GM06990 (cell line): ENCODE results near the gene TARBP2.

Source experiments
- DNase-seq: peaks from one replicate; pipeline ENCODE4 v3.0.0-alpha.2; 2011; ENCODE audit not compliant: insufficient read length; ENCODE audit errors: extremely low read depth
- H3K27me3 ChIP-seq: replicated peaks from 2 replicates; pipeline ENCODE4 v1.6.0; 2011; ENCODE audit warnings: low read length; ENCODE audit not compliant: control insufficient read depth, insufficient read depth
- H3K36me3 ChIP-seq: 2 replicates; pipeline ENCODE4 v1.5.1; 2011; ENCODE audit warnings: low read length; ENCODE audit not compliant: control insufficient read depth, insufficient read depth
- H3K4me3 ChIP-seq: replicated peaks from 2 replicates; pipeline ENCODE4 v1.5.1; 2011; ENCODE audit warnings: low read depth, mild to moderate bottlenecking, control low read depth, low read length
- CTCF ChIP-seq: IDR thresholded peaks from 2 replicates; pipeline ENCODE4 v1.5.1; 2011; ENCODE audit warnings: low read length, control low read depth, mild to moderate bottlenecking, inconsistent platforms; ENCODE audit not compliant: insufficient read depth, poor library complexity, severe bottlenecking

TARBP2 gene

GRCh38 chr12:53532021-53532420, 30.9 kb downstream of the TARBP2 start:
- H3K27me3 ChIP-seq = no peaks in the 10 kb centered on the region
- H3K4me3 ChIP-seq = no peak overlapping the region
- no peak for DNase-seq
- no peak for TF ChIP-seq CTCF
- peaks cover 13% of the 10 kb centered on the region for H3K36me3 ChIP-seq

GRCh38 chr12:53532524-53533445, 31.7 kb downstream of the TARBP2 start:
- no peak for DNase-seq
- Histone ChIP-seq H3K4me3 (no peak overlapping the region), H3K36me3 (peaks cover 11% of the 10 kb centered on the region), H3K27me3 (no peaks in the 10 kb centered on the region)
- no peak for TF ChIP-seq CTCF

GRCh38 chr12:53533471-53533870, 32.4 kb downstream of the TARBP2 start:
- Histone ChIP-seq H3K36me3 (peaks cover 11% of the 10 kb centered on the region), H3K4me3 (no peak overlapping the region), H3K27me3 (no peaks in the 10 kb centered on the region)
- no peak for DNase-seq
- TF ChIP-seq CTCF = no peak

GRCh38 chr12:53536962-53537361, 35.9 kb downstream of the TARBP2 start:
- TF ChIP-seq CTCF = no peak
- DNase-seq = no peak
- no peak overlapping the region for H3K4me3 ChIP-seq
- H3K36me3 ChIP-seq = peaks cover 7% of the 10 kb centered on the region
- H3K27me3 ChIP-seq = no peaks in the 10 kb centered on the region

- DNase-seq = no peak
- H3K4me3 ChIP-seq = no peak overlapping the region
- H3K36me3 ChIP-seq = peaks cover 5% of the 10 kb centered on the region
- no peaks in the 10 kb centered on the region for H3K27me3 ChIP-seq
- no peak for TF ChIP-seq CTCF
Measured at GRCh38 chr12:53538209-53538689, 37.2 kb downstream of the TARBP2 start.
